Prostate gland (tissue), 2 donors: ENCODE measurements around the gene TYW5. TPM values are rescaled to one million over a fixed set of nuclear protein-coding genes. Genes with fewer than 3 reads are reported as not detected.

ENCODE experiments used
- DNase-seq: peaks from one replicate; pipeline ENCODE4 v3.0.0-alpha.2; 2019; ENCODE audit warnings: low spot score
- H3K27ac ChIP-seq, 2 donors: fragments of 200-600 bp; sonication (generic); 2 replicates each; pipeline ENCODE4 v1.5.1; 2017 to 2019
- H3K27me3 ChIP-seq: fragments of 200-600 bp; sonication (generic); replicated peaks from 2 replicates; pipeline ENCODE4 v1.5.1; 2019; ENCODE audit not compliant: insufficient read depth
- H3K36me3 ChIP-seq, 2 donors: fragments of 200-600 bp; sonication (generic); 1 replicate in 1 of 2; 2 replicates in 1 of 2; pipeline versions ENCODE4 v1.5.1 to v1.8.1; 2017 to 2019
- H3K4me1 ChIP-seq: fragments of 200-600 bp; sonication (generic); replicated peaks from 2 replicates; pipeline ENCODE4 v1.5.1; 2019
- H3K4me3 ChIP-seq, 2 donors: fragments of 200-600 bp; sonication (generic); 2 replicates each; pipeline ENCODE4 v1.5.1; 2017 to 2019
- H3K9me3 ChIP-seq: fragments of 200-600 bp; sonication (generic); 2 replicates; pipeline ENCODE4 v1.5.1; 2017
- POLR2A ChIP-seq: fragments of 450-650 bp; IDR thresholded peaks from one replicate; pipeline ENCODE4 v1.6.1; 2016; ENCODE audit warnings: antibody characterized with exemption, mild to moderate bottlenecking
- POLR2AphosphoS5 ChIP-seq: sonication (generic); formaldehyde crosslinking; IDR thresholded peaks from one replicate; pipeline ENCODE4 v1.6.1; 2017; ENCODE audit warnings: antibody characterized with exemption
- WGBS: methylation state at CpG from one replicate; pipeline ENCODE4 v1.1.5; 2018; 5-methylcytosine and 5-hydroxymethylcytosine counted together
- intact Hi-C: fragments of 100-400 bp; cut with DNase I; formaldehyde crosslinking; loops from one replicate; pipeline ENCODE4 v1.14.2; 2022
- total RNA-seq, 2 donors: library from RNA; depleted of rRNA; stranded (reverse); fragments of >200 nt; gene quantifications; one replicate each; pipeline ENCODE4 v1.1.0, GENCODE V29; 2016
- TF ChIP-seq, protein P1 (sequence below), 4 experiments: fragments of 200-600 bp in 2 of 4; fragments of 450-650 bp in 2 of 4; sonication (generic) in 2 of 4; IDR thresholded peaks; 1 replicate in 3 of 4; 2 replicates in 1 of 4; pipeline ENCODE4 v1.5.1; 2016 to 2019; ENCODE audit warnings: antibody characterized with exemption in 4 of 4, mild to moderate bottlenecking in 2 of 4, moderate library complexity in 2 of 4

The TYW5 gene, protein sequence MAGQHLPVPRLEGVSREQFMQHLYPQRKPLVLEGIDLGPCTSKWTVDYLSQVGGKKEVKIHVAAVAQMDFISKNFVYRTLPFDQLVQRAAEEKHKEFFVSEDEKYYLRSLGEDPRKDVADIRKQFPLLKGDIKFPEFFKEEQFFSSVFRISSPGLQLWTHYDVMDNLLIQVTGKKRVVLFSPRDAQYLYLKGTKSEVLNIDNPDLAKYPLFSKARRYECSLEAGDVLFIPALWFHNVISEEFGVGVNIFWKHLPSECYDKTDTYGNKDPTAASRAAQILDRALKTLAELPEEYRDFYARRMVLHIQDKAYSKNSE
- 1 to 10 TPM; 7.3 to 7.5 TPM for total RNA-seq

DNA sequence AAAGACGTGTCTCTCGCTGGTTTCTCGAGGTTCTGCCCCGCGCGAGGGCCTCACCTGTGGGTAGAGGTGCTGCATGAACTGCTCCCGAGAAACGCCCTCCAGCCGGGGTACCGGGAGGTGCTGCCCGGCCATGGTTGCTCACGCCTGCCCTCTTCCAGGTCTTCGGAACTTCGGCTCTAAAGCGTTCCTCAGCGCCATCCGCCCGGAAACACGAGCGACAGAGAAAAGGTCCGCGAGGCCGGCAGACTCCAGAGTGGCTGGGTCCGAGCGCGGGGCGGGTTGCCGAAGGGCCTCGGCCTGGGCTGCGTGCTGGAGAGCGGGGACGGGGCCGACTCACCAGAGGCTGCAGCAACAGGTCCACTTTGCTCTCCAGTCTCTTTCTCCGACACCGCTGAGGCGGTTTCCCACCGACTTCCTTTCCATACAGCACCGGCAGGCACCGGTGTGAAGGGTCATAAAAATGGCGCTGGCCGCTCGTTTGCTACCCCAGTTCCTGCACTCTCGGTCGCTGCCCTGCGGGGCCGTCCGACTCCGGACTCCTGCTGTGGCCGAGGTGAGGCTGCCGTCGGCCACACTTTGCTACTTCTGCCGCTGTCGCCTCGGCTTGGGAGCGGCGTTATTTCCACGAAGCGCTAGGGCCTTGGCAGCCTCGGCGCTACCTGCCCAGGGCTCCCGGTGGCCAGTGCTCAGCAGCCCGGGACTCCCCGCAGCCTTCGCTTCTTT lies at the start of gene TYW5, which contains the start of gene MAIP1:
TSS of gene TYW5 (minus strand) at position 153 of the 723 bp plus-strand sequence. CDS start at position 132, 21 bp downstream.
TSS of gene MAIP1 (plus strand) at position 244 of the 723 bp plus-strand sequence. CDS start at position 461, 217 bp downstream.
- intact Hi-C loops: no loop called here

DNA sequence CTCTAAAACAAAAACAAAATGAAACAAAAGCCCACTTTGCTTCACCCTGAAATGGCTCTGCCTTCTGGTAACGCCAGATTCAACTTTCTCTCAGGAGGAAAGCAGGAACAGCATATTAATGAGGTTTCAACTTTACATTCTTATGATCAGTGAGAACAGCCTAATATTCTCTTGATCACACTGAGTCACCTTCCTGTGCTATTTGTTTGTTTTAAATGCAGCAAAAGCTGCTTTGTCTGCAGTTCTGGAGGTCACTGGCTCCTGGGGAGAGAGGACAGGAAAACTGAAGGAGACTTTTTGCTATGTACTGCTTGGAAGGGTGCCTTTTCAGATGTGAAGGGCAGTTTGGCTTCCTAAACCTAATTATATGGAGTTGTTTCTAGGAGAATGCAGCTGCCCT lies 48.2 kb upstream of the TYW5 start:
- Histone ChIP-seq H3K36me3 (no peaks in the 10 kb centered on the region), H3K27me3 (no peaks in the 10 kb centered on the region), H3K9me3 (no peaks in the 10 kb centered on the region), H3K27ac (no peak overlapping the region), H3K4me3 (no peak overlapping the region), H3K4me1 (no peaks in the 10 kb centered on the region)
- 63% methylated on average over 1 of the region's 1 CpG for WGBS
- DNase-seq: no peak
- TF ChIP-seq POLR2A (no peak), POLR2AphosphoS5 (no peak)
- TF ChIP-seq, protein P1, sequence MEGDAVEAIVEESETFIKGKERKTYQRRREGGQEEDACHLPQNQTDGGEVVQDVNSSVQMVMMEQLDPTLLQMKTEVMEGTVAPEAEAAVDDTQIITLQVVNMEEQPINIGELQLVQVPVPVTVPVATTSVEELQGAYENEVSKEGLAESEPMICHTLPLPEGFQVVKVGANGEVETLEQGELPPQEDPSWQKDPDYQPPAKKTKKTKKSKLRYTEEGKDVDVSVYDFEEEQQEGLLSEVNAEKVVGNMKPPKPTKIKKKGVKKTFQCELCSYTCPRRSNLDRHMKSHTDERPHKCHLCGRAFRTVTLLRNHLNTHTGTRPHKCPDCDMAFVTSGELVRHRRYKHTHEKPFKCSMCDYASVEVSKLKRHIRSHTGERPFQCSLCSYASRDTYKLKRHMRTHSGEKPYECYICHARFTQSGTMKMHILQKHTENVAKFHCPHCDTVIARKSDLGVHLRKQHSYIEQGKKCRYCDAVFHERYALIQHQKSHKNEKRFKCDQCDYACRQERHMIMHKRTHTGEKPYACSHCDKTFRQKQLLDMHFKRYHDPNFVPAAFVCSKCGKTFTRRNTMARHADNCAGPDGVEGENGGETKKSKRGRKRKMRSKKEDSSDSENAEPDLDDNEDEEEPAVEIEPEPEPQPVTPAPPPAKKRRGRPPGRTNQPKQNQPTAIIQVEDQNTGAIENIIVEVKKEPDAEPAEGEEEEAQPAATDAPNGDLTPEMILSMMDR (IDR thresholded peaks at IDR 0.05): no peak
- intact Hi-C loops: no loop called here

More for the DNA sequence above, at the start of gene TYW5, which contains the start of gene MAIP1:
- Histone ChIP-seq H3K27ac (peak within 1 kb of the TSS; percentile 80 to 81), H3K27me3 (no peaks in the 10 kb centered on the region), H3K4me3 (peak within 1 kb of the TSS; percentile 67 to 69), H3K4me1 (no peaks in the 10 kb centered on the region), H3K36me3 (no peaks in the 10 kb centered on the region), H3K9me3 (no peaks in the 10 kb centered on the region)
- WGBS: under 1% methylated on average over 57 of the region's 64 CpGs
- TF ChIP-seq POLR2A (no peak), POLR2AphosphoS5 (peak; percentile 83)
- TF ChIP-seq, protein P1 (IDR thresholded peaks at IDR 0.05): peak in 2 of 4 experiments; percentile 24 to 27
- DNase-seq: peak; percentile 78

DNA sequence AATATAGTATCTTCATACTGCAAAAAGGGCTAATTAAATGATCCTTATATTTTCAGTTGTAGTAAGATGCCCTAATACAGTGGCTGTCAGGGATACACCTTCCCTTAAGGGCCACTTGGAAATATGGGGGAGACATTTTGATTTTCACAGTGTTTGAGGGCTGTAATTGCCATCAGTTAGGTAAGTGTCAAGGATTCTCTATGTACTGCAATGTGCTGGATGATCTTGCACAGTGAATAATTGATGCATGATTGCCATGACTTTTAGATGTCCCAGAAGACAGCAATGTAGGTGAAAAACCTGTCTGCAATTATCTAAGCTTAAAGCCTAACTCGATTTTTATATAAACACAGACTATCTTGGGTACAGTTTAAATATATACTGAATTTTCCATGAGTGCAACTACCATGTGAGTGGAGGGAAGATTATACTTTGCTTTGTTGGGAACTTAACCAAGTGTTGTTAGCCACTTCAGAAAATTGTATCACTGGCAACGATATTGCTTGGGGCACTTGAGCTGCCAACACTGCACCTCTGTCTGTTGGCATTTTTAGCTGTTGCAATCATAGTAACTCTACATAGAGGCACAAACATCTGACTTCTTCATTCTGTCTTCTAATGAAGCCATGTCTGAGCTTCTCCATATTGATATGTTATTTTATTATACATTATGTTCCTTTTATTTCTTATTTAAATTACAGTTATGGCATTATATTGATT lies 45.3 kb upstream of the TYW5 start:
- TF ChIP-seq, protein P1 (IDR thresholded peaks at IDR 0.05): no peak
- TF ChIP-seq POLR2AphosphoS5 (no peak), POLR2A (no peak)
- intact Hi-C loops: no loop called here
- WGBS: 75% methylated on average over 2 of the region's 2 CpGs

DNA sequence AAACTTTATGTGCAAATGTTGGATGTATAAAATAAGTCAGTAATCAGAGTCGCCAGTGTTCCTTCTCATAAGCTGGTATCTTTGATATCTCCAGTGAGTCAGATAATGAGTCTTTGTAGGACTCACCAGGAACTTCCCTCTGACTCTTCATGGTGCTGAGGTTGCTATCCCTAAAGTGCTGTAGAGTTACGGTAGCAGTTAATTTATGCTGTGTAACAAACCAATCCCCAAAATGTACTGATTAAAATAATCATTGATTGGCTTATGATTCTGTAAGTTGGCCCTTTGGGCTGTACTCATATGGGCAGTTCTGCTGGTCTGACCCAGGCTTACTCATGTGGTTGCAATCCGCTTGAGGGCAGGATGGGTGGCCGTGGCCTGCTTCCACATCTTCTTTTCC lies 43.9 kb upstream of the TYW5 start:
- TF ChIP-seq POLR2A: no peak
- TF ChIP-seq, protein P1 (IDR thresholded peaks at IDR 0.05): no peak
- intact Hi-C loops: no loop called here
- Histone ChIP-seq H3K27ac (no peak overlapping the region), H3K4me3 (no peak overlapping the region), H3K9me3 (no peaks in the 10 kb centered on the region), H3K4me1 (no peaks in the 10 kb centered on the region), H3K36me3 (no peaks in the 10 kb centered on the region), H3K27me3 (no peaks in the 10 kb centered on the region)
- DNase-seq: no peak
- WGBS: 99% methylated on average over 4 of the region's 4 CpGs

More for the DNA sequence above, 45.3 kb upstream of the TYW5 start:
- H3K9me3 ChIP-seq: no peaks in the 10 kb centered on the region
- DNase-seq: no peak
- no peak overlapping the region for H3K4me3 ChIP-seq
- no peaks in the 10 kb centered on the region for H3K4me1 ChIP-seq
- no peaks in the 10 kb centered on the region for H3K27me3 ChIP-seq
- H3K27ac ChIP-seq: no peak overlapping the region
- H3K36me3 ChIP-seq: no peaks in the 10 kb centered on the region
